Right ventricle myocardium superior (tissue), 1 donor: Measurements from ENCODE around the gene TENM4. TPM values are rescaled to one million over a fixed set of nuclear protein-coding genes. Genes with fewer than 3 reads are reported as not detected.

Source experiments
- ATAC-seq: fragments of 200-7000 bp; cut with Tn5 transposase; one replicate; pipeline ENCODE4 v1.9.1; 2020; ENCODE audit warnings: mild to moderate bottlenecking; ENCODE audit not compliant: poor library complexity
- DNase-seq: peaks from one replicate; pipeline ENCODE4 v3.0.0-alpha.2; 2020
- intact Hi-C: fragments of 100-400 bp; cut with DNase I; formaldehyde crosslinking; loops from one replicate; pipeline ENCODE4 v1.11.2; 2022
- total RNA-seq: library from RNA; stranded (reverse); fragmentation: NEBNext Ultra II Directional; extraction: Animal tissue kit (Norgen Biotek cat#: 25700); gene quantifications from one replicate; pipeline ENCODE4 v1.2.1, GENCODE V29; 2021
- donor health status: DM: no; HTN: yes; CAD: no; lungs with severe emphysema.

TENM4 gene
- total RNA-seq, 1 donor from 2014 or later = 0.81 TPM

- DNase-seq (no peak), ATAC-seq (no peak)
- intact Hi-C loops = no loop called here
Measured at GRCh38 chr11:78935398-78936068, 505.3 kb downstream of the TENM4 start.

DNA sequence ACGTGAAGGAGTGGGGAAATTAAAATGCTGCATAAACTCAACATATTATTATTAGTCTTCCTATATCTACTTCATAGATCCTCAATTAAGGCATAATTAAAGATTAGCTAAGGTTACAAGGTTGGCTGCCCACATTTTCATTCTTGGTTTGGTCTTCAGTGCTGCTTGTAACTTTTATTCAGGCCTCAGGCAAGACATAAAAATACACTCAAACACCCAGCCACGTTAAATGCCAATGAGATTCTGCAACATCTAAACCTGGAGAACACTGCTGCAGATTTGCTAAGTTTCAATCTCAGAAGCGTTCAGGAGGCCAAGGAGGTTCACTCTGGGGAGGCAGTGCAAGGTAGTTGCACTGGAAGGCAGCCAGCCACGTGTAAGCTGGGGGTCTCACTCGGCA, 507.5 kb downstream of the TENM4 start:
- intact Hi-C loops = no loop called here
- no peak for DNase-seq
- ATAC-seq = no peak

- no peak for DNase-seq
- no peak for ATAC-seq
- intact Hi-C loops = no loop called here
Measured at GRCh38 chr11:78932757-78933156, 508.1 kb downstream of the TENM4 start.

DNA sequence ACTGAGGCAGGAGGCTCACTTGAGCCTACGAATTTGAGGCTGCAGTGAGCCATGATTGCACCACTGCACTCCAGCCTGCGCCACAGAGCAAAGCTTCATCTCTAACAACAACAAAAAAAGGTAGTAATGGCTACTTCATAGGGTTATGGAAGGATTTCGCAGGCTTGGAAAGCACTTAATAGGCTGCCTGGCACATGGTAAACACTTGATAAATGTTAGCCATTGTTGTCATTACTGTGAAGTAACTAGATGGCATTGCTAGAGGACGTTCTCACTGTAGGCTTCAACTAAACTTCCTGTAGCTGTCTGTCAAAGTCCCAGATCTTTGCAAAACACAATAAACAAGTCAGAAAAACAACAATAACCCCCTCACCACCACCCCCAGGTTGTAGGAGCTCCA, 508.9 kb downstream of the TENM4 start:
- intact Hi-C loops = no loop called here
- ATAC-seq (no peak), DNase-seq (no peak)

DNA sequence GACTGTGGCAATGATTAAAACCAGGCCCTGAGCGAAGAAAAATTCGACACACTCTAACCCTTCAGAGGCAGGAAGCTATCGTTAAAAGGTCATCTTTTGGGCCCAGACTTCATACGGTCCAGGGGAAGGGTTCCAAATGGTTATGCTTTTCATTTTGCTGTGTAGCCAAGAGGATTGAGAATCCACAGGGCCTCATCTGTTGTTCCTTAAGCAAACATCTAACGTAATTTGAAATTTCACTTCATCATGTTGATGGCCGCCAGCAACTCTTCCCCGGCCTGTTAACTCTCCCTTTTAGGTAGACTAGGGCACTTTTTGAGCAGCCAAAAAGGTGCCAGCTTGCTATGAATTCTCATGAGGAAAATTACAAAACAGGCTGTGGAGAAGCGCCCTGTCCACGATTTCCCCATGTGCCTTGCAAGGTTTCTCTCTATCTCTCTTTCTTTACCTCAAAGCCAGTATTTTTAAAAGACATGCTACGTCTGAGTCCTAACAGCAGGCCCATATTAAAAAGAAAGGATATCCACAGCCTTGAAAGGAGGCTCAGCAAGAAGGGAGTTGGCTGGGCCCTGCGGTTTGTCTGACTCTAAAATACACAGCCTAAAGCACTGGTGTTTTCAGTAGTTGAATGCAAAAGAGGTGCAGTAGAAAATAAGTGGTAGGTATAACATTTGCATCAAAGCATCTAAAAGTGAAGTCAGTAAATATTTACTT, 509.9 kb downstream of the TENM4 start:
- intact Hi-C loops = no loop called here
- DNase-seq = no peak
- no peak for ATAC-seq

DNA sequence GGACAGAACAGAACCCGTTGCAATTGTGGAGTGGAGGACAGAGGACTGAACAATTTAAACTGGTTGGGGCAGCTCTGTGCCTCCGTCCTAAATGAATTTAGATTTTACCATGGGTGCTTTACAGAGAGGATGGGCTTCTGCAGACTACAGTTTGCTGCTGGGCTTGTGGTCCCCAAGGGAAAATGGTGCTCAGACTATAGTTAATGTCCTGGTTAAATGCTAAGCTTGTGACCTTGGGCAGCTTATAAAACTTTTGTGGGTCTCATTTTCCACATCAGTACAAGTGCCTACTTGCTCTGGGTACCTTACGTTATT, 511.0 kb downstream of the TENM4 start:
- ATAC-seq (no peak), DNase-seq (no peak)
- intact Hi-C loops = no loop called here

- intact Hi-C loops = no loop called here
- ATAC-seq (no peak), DNase-seq (no peak)
Measured at GRCh38 chr11:78929207-78929905, 511.5 kb downstream of the TENM4 start.

DNA sequence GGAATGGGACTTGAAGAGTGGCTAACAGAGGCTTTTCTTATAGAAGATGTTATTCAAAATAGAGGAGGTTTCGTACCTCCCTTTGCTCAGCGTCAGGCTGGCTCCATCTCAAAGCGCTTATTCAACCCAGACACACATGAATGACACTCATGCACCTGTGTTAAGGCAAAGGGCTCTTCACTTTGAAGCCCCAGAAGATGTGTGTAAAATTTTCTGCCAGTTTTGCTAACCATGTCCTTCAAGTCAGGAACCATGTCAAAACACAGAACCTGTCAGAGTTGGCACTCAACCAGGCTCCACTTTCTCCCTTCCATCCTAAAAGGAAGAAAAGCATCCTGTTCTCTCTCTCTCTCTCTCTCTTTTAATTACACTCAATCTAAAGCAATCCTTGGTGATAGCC, 513.3 kb downstream of the TENM4 start:
- no peak for ATAC-seq
- no peak for DNase-seq
- intact Hi-C loops = no loop called here

GRCh38 chr11:78926633-78927338, 514.0 kb downstream of the TENM4 start:
- ATAC-seq (no peak), DNase-seq (no peak)
- intact Hi-C loops = no loop called here

DNA sequence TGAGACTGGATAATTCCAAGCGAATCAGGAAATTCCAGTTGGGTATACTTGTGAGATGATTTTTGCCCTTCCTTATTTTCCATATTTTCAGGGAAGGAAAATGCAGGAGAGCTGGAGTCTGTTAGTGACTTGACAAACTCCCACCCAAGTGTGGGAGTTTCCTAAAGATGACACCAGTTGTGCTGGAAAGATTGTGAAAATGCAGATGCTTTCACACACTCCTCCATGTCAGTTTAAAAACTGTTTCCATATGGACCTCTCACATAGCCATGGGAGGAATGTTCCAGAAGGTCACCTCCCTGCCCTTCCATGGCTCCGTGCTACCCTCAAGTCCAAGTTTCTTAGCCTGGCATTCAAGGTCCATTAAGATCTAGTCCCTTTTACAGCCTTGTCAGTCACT, 515.4 kb downstream of the TENM4 start:
- ATAC-seq (no peak), DNase-seq (no peak)
- intact Hi-C loops = no loop called here

- ATAC-seq (no peak), DNase-seq (no peak)
- intact Hi-C loops = no loop called here
Measured at GRCh38 chr11:78922859-78923625, 517.8 kb downstream of the TENM4 start.

DNA sequence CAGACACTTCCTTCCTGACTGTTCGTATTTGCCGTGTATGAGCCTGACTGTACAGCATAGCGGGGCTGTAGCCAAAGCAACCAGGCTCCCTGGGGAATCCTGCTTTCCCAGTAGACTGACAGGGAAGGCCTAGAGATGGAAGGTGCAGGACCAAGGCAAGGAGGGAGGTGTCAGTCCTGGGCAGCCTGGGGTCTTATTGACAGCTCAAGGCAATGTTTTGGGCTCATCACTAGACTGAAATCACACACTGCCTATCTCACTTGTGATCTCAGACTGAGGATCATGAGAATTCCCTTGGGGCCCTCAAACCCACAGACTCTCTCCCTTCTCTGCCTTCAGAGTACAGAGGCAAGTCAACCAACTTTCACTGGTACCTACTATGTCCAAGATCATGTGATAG, 519.3 kb downstream of the TENM4 start:
- intact Hi-C loops = no loop called here
- ATAC-seq = no peak

GRCh38 chr11:78920329-78920728, 520.5 kb downstream of the TENM4 start:
- no peak for DNase-seq
- ATAC-seq = no peak
- intact Hi-C loops = no loop called here

More for the DNA sequence above, 519.3 kb downstream of the TENM4 start:
- DNase-seq = no peak

DNA sequence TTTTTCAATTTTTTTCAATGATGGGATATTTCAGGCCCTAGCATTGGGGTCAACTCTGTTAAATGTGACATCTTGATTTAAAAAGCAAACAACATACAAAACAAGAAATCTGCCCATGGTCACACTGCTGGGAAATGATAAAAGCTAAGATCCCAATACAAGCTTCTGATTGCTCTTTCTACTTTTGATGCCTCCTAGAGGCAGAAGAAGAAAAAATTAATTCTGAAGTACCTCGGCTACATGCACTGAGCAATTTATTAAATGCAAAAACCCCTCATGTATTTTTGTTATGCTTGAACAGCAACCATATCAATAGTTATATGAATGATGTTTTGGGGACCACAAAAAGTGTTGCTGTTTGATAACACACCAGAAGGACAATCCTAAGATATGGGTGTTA, 524.1 kb downstream of the TENM4 start:
- ATAC-seq (no peak), DNase-seq (no peak)
- intact Hi-C loops = no loop called here

DNA sequence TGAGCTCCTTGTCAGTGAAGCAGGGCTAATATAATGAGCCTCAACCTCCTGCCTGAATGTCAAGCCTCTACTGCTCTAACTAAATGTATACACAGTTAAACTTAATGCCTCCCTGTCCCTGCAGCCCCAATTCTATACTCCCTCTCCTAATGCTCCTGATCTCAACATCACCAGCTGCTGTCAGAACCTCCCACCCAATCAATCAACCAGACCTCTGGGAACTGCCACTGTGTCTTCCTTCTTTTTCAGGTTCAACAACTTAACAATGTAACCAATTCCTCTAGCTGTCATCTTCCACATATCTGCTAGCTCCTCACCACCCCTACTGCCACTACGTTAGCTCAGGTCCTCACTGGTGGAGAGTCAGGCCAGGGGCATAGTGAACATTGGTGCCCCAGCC, 526.3 kb downstream of the TENM4 start:
- ATAC-seq (no peak), DNase-seq (no peak)
- intact Hi-C loops = no loop called here

DNA sequence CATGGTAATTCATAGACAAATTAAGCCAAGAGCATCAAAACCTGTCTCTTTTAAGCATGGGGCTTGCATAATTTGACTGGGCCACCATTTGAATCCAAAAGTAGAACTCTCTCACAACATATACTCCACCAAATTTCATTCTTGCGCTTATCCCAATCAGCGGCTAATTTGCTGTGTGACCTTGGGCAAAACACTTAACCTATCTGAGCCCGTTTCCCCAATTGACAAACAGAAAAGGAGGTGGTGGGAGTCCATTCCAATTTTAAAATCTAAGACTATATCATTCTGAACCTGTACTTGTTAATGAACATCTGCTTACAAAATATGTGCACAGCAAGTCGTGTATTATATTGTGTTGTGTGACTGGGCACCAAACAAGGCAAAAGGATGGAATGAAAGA, 528.1 kb downstream of the TENM4 start:
- ATAC-seq (no peak), DNase-seq (no peak)
- intact Hi-C loops = no loop called here

GRCh38 chr11:78910322-78910721, 530.5 kb downstream of the TENM4 start:
- DNase-seq (no peak), ATAC-seq (no peak)
- intact Hi-C loops = no loop called here

DNA sequence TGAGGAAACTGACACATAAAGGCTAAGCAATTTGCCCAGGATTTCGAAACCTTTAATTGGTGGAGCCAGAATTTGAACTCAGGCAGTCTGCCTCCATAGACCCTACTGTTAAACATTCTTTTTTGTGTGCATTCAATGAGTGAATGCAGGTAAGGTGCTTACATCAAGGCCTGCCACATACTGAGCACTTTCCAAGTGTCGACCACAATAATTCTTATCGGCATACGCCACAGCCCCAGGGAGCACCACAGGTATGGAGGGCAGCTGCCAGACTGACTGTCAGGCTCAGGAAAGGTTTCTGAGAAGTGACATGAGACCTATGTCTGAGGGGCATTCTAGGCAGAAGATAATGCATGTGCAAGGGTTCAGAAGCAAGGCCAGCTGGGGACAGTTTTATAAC, 531.4 kb downstream of the TENM4 start:
- ATAC-seq = no peak
- no peak for DNase-seq
- intact Hi-C loops = no loop called here

DNA sequence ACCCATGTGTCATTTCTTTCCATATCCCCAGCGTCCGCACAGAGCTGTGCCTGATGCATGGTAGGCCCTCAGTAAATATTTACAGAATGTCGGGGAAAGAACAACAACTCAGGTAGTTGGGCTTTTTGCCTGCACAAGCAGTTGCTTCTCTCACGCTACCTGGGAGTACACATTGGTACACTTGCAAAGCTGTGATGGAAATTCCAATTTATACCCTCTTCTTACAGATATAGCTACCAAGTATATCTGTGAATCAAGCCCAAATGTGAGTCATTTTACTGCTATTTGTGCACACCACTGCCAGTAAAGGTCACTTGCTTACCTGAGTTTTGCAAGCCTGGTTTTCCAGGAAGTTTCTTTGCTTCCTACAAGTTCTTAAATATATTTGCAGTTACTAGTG, 533.2 kb downstream of the TENM4 start:
- DNase-seq (no peak), ATAC-seq (no peak)
- intact Hi-C loops = no loop called here
